Measurements from ENCODE around the gene FOXK2.
A peak's percentile ranks its signal among the peaks of the same experiment; 100 is the strongest.
"Not testable (repeated sequence)": the region's sequence is repeated elsewhere in the genome, so short reads cannot be mapped to it uniquely, and the experiment has no call there.

The FOXK2 gene

GRCh38 chr17:82495844-82496528 lies 23.5 kb upstream of the FOXK2 start:
- no peak for DNase-seq (ENCODE audit: low spot score)

- peak; percentile 88 for DNase-seq (ENCODE audit: low spot score)
Measured at GRCh38 chr17:82496529-82497434, 22.8 kb upstream of the FOXK2 start.

GRCh38 chr17:82497483-82498405 lies 21.8 kb upstream of the FOXK2 start:
- DNase-seq (ENCODE audit: low spot score): no peak

GRCh38 chr17:82502207-82502606 lies 17.3 kb upstream of the FOXK2 start:
- no peak for DNase-seq (ENCODE audit: low spot score)

GRCh38 chr17:82503094-82503727 lies 16.3 kb upstream of the FOXK2 start:
- no peak for DNase-seq (ENCODE audit: low spot score)

- DNase-seq (ENCODE audit: low spot score): no peak
Measured at GRCh38 chr17:82503728-82504308, 15.7 kb upstream of the FOXK2 start.

- DNase-seq (ENCODE audit: low spot score): no peak
Measured at GRCh38 chr17:82505296-82505695, 14.2 kb upstream of the FOXK2 start.

GRCh38 chr17:82506402-82506801 lies 13.1 kb upstream of the FOXK2 start:
- DNase-seq (ENCODE audit: low spot score): peak; percentile 51

- no peak for DNase-seq (ENCODE audit: low spot score)
Measured at GRCh38 chr17:82507631-82508175, 11.8 kb upstream of the FOXK2 start.

GRCh38 chr17:82511642-82512041 lies 7.9 kb upstream of the FOXK2 start:
- not testable (repeated sequence) for DNase-seq (ENCODE audit: low spot score)

- not testable (repeated sequence) for DNase-seq (ENCODE audit: low spot score)
Measured at GRCh38 chr17:82513864-82514263, 5.7 kb upstream of the FOXK2 start.

- no peak for DNase-seq (ENCODE audit: low spot score)
Measured at GRCh38 chr17:82517230-82517865, 2.2 kb upstream of the FOXK2 start.

- peak; percentile 49 for DNase-seq (ENCODE audit: low spot score)
Measured at GRCh38 chr17:82519971-82520903, 705 bp downstream of the FOXK2 start.

- no peak for DNase-seq (ENCODE audit: low spot score)
Measured at GRCh38 chr17:82524540-82524939, 5.0 kb downstream of the FOXK2 start.

GRCh38 chr17:82525712-82526111 lies 6.2 kb downstream of the FOXK2 start:
- no peak for DNase-seq (ENCODE audit: low spot score)

- no peak for DNase-seq (ENCODE audit: low spot score)
Measured at GRCh38 chr17:82527898-82528297, 8.4 kb downstream of the FOXK2 start.

- no peak for DNase-seq (ENCODE audit: low spot score)
Measured at GRCh38 chr17:82528484-82529265, 9.1 kb downstream of the FOXK2 start.

- DNase-seq (ENCODE audit: low spot score): no peak
Measured at GRCh38 chr17:82529914-82530300, 10.4 kb downstream of the FOXK2 start.
